ENCODE results near the gene TIAM1.

DNA sequence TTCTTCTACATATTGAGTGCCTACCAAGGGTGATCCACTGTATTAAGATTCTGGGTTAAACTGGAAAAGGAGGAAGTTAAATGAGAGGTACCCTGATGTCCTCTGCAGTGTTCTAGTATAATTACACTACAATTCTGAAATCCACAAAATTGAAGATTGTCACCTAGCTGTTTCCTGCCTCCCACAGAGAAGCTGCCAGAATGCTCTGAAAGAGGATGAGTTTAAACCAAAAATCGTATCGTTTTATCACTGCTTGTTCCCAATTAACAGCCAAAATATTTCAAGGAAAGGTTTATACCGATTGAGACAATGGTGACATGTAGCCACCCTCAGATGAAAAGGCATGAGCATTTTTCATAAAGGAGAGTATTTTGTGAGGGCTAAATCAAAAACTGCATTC lies 28.0 kb downstream of the TIAM1 start:
- TF ChIP-seq NFYB (CRISPR knock-in tag; conservative IDR thresholded peaks at IDR 0.05; ENCODE audit: low read depth) (no peak), CBFB (CRISPR knock-in tag; IDR thresholded peaks at IDR 0.05; ENCODE audit: low read depth) (no peak), IRF2 (CRISPR knock-in tag; IDR thresholded peaks at IDR 0.05; ENCODE audit: borderline replicate concordance, low read depth) (no peak), ZNF138 (CRISPR knock-in tag; conservative IDR thresholded peaks at IDR 0.05) (no peak)
- TF ChIP-seq, protein P1, sequence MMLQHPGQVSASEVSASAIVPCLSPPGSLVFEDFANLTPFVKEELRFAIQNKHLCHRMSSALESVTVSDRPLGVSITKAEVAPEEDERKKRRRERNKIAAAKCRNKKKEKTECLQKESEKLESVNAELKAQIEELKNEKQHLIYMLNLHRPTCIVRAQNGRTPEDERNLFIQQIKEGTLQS (CRISPR knock-in tag; conservative IDR thresholded peaks at IDR 0.05), result no peak
- TF ChIP-seq, protein P2, sequence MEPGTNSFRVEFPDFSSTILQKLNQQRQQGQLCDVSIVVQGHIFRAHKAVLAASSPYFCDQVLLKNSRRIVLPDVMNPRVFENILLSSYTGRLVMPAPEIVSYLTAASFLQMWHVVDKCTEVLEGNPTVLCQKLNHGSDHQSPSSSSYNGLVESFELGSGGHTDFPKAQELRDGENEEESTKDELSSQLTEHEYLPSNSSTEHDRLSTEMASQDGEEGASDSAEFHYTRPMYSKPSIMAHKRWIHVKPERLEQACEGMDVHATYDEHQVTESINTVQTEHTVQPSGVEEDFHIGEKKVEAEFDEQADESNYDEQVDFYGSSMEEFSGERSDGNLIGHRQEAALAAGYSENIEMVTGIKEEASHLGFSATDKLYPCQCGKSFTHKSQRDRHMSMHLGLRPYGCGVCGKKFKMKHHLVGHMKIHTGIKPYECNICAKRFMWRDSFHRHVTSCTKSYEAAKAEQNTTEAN (CRISPR knock-in tag; IDR thresholded peaks at IDR 0.05), result no peak
- TF ChIP-seq, protein P3, sequence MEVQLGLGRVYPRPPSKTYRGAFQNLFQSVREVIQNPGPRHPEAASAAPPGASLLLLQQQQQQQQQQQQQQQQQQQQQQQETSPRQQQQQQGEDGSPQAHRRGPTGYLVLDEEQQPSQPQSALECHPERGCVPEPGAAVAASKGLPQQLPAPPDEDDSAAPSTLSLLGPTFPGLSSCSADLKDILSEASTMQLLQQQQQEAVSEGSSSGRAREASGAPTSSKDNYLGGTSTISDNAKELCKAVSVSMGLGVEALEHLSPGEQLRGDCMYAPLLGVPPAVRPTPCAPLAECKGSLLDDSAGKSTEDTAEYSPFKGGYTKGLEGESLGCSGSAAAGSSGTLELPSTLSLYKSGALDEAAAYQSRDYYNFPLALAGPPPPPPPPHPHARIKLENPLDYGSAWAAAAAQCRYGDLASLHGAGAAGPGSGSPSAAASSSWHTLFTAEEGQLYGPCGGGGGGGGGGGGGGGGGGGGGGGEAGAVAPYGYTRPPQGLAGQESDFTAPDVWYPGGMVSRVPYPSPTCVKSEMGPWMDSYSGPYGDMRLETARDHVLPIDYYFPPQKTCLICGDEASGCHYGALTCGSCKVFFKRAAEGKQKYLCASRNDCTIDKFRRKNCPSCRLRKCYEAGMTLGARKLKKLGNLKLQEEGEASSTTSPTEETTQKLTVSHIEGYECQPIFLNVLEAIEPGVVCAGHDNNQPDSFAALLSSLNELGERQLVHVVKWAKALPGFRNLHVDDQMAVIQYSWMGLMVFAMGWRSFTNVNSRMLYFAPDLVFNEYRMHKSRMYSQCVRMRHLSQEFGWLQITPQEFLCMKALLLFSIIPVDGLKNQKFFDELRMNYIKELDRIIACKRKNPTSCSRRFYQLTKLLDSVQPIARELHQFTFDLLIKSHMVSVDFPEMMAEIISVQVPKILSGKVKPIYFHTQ (CRISPR knock-in tag; IDR thresholded peaks at IDR 0.05), result no peak
- TF ChIP-seq, protein P4, sequence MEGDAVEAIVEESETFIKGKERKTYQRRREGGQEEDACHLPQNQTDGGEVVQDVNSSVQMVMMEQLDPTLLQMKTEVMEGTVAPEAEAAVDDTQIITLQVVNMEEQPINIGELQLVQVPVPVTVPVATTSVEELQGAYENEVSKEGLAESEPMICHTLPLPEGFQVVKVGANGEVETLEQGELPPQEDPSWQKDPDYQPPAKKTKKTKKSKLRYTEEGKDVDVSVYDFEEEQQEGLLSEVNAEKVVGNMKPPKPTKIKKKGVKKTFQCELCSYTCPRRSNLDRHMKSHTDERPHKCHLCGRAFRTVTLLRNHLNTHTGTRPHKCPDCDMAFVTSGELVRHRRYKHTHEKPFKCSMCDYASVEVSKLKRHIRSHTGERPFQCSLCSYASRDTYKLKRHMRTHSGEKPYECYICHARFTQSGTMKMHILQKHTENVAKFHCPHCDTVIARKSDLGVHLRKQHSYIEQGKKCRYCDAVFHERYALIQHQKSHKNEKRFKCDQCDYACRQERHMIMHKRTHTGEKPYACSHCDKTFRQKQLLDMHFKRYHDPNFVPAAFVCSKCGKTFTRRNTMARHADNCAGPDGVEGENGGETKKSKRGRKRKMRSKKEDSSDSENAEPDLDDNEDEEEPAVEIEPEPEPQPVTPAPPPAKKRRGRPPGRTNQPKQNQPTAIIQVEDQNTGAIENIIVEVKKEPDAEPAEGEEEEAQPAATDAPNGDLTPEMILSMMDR (IDR thresholded peaks at IDR 0.05), result no peak
- TF ChIP-seq, protein P5, sequence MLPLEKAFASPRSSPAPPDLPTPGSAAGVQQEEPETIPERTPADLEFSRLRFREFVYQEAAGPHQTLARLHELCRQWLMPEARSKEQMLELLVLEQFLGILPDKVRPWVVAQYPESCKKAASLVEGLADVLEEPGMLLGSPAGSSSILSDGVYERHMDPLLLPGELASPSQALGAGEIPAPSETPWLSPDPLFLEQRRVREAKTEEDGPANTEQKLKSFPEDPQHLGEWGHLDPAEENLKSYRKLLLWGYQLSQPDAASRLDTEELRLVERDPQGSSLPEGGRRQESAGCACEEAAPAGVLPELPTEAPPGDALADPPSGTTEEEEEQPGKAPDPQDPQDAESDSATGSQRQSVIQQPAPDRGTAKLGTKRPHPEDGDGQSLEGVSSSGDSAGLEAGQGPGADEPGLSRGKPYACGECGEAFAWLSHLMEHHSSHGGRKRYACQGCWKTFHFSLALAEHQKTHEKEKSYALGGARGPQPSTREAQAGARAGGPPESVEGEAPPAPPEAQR (CRISPR knock-in tag; IDR thresholded peaks at IDR 0.05), result no peak
- TF ChIP-seq, protein P6, sequence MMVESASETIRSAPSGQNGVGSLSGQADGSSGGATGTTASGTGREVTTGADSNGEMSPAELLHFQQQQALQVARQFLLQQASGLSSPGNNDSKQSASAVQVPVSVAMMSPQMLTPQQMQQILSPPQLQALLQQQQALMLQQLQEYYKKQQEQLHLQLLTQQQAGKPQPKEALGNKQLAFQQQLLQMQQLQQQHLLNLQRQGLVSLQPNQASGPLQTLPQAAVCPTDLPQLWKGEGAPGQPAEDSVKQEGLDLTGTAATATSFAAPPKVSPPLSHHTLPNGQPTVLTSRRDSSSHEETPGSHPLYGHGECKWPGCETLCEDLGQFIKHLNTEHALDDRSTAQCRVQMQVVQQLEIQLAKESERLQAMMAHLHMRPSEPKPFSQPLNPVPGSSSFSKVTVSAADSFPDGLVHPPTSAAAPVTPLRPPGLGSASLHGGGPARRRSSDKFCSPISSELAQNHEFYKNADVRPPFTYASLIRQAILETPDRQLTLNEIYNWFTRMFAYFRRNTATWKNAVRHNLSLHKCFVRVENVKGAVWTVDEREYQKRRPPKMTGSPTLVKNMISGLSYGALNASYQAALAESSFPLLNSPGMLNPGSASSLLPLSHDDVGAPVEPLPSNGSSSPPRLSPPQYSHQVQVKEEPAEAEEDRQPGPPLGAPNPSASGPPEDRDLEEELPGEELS (CRISPR knock-in tag; IDR thresholded peaks at IDR 0.05), result no peak

Measured in WTC11 (cell line).